Endothelial cell (in vitro differentiated cells): ENCODE results near the gene PRKCZ. TPM values are rescaled to one million over a fixed set of nuclear protein-coding genes. Genes with fewer than 3 reads are reported as not detected.

Experiments
- DNase-seq: peaks from one replicate; pipeline ENCODE4 v3.0.0; 2021; ENCODE audit warnings: low spot score
- H3K27ac Mint-ChIP-seq: one replicate; pipeline ENCODE4 v1.8.0; 2021; ENCODE audit warnings: mixed read lengths, inconsistent platforms; ENCODE audit not compliant: unreplicated experiment
- H3K27me3 Mint-ChIP-seq: one replicate; pipeline ENCODE4 v1.8.0; 2021; ENCODE audit warnings: mild to moderate bottlenecking, moderate library complexity, mixed read lengths, inconsistent platforms; ENCODE audit not compliant: unreplicated experiment
- H3K36me3 Mint-ChIP-seq: one replicate; pipeline ENCODE4 v1.8.0; 2021; ENCODE audit warnings: mild to moderate bottlenecking, low read depth, mixed read lengths, inconsistent platforms; ENCODE audit not compliant: unreplicated experiment
- H3K4me1 Mint-ChIP-seq: one replicate; pipeline ENCODE4 v1.8.0; 2021; ENCODE audit warnings: mild to moderate bottlenecking, mixed read lengths, inconsistent platforms; ENCODE audit not compliant: unreplicated experiment
- H3K4me3 Mint-ChIP-seq: one replicate; pipeline ENCODE4 v1.8.0; 2021; ENCODE audit warnings: mild to moderate bottlenecking, mixed read lengths, inconsistent platforms; ENCODE audit not compliant: unreplicated experiment
- H3K9me3 Mint-ChIP-seq: one replicate; pipeline ENCODE4 v1.8.0; 2021; ENCODE audit warnings: mixed read lengths, inconsistent platforms; ENCODE audit not compliant: unreplicated experiment
- total RNA-seq: library from RNA; stranded (reverse); fragmentation: NEBNext Ultra II Directional; extraction: Animal tissue kit (Norgen Biotek cat#: 25700); gene quantifications from one replicate; pipeline ENCODE4 v1.2.1, GENCODE V29; 2021; ENCODE audit not compliant: unreplicated experiment
- TF ChIP-seq, protein P1 (sequence below): fragments of 200-600 bp; sonication (generic); IDR thresholded peaks from one replicate; pipeline ENCODE4 v1.5.0; 2021; ENCODE audit warnings: antibody characterized with exemption; ENCODE audit not compliant: unreplicated experiment

The PRKCZ gene
- total RNA-seq, 1 donor from 2014 or later = 23.1 TPM

DNA sequence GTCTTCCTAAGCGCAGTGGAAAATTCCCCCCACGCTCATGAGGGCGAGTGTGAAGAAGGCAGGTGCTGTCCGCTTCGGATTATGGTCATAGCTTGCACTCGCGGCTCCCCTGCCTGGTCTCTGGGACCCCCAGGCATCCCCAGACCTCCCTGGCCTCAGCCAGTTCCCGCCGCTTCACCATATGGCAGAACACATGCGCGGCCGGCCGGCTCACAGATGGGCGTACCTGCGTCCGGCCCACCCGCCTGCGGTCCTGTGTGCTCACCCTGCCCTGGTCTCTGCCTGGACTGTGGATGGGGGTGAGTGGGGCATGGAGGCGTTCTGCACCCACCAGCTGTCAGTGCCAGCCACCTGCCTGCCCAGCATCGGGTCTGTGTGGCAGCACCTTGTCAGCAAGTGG is 34.1 kb downstream of the PRKCZ start:
- Mint-ChIP-seq H3K4me1 (no peaks in the 10 kb centered on the region), H3K36me3 (peaks cover 12% of the 10 kb centered on the region), H3K27me3 (peaks cover 10% of the 10 kb centered on the region), H3K4me3 (no peak overlapping the region), H3K27ac (no peak overlapping the region), H3K9me3 (no peaks in the 10 kb centered on the region)
- TF ChIP-seq, protein P1, sequence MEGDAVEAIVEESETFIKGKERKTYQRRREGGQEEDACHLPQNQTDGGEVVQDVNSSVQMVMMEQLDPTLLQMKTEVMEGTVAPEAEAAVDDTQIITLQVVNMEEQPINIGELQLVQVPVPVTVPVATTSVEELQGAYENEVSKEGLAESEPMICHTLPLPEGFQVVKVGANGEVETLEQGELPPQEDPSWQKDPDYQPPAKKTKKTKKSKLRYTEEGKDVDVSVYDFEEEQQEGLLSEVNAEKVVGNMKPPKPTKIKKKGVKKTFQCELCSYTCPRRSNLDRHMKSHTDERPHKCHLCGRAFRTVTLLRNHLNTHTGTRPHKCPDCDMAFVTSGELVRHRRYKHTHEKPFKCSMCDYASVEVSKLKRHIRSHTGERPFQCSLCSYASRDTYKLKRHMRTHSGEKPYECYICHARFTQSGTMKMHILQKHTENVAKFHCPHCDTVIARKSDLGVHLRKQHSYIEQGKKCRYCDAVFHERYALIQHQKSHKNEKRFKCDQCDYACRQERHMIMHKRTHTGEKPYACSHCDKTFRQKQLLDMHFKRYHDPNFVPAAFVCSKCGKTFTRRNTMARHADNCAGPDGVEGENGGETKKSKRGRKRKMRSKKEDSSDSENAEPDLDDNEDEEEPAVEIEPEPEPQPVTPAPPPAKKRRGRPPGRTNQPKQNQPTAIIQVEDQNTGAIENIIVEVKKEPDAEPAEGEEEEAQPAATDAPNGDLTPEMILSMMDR = no peak
- no peak for DNase-seq

DNA sequence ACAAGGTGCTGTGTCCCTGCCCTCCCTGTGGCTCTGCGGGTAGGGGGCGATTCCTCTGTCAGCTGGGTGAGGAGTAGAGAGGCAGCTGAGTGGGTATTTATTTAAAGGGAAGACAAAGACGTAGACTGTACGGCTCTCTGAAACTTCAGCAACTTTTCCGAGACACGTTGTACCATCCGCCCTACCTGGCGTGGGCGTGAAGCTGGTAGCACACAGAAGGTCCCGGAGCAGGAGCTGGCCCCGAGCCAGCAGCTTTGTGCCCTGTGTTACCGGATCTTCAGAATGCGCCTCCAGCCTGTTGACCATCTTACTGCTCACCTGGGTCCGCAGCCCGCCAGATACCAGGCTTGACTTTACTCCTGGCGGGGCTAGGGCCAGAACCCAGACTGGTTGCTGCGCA is 34.9 kb downstream of the PRKCZ start:
- Mint-ChIP-seq H3K36me3 (peaks cover 10% of the 10 kb centered on the region), H3K9me3 (no peaks in the 10 kb centered on the region), H3K4me3 (no peak overlapping the region), H3K4me1 (no peaks in the 10 kb centered on the region), H3K27ac (no peak overlapping the region), H3K27me3 (peaks cover 10% of the 10 kb centered on the region)
- TF ChIP-seq, protein P1 = no peak
- DNase-seq = no peak

DNA sequence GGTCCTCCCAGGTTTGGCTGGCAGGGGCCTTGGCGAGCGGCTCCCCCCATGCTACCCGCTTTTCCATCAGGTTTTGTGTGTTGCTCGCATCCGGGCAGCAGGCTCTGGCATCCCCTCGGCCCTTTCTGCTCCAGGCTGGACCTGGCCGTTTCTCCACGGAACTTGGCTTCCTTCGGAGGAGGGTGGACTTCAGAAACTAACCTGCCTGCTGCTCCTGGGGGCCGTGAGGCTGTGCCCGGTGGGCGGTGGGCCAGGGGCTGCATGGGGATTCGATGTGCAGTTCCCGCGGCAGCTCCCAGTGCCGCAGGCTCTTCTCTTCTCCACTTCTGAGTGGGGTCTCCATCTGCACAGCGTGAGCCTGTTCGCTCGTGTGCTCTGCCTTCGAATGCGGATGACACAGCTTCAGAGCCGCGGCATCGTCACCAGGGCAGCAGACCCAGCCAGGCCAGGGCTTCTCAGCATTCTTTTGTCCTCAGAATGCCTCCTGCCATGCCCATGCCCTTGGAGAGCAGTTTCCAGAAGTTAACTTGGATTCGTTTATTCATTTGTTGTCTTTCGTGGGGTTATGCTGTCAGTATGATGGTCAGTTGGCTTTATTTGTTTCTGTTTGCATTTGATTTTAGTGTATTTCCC is 36.4 kb downstream of the PRKCZ start:
- Mint-ChIP-seq H3K27ac (no peak overlapping the region), H3K9me3 (no peaks in the 10 kb centered on the region)
- TF ChIP-seq, protein P1 = no peak

DNA sequence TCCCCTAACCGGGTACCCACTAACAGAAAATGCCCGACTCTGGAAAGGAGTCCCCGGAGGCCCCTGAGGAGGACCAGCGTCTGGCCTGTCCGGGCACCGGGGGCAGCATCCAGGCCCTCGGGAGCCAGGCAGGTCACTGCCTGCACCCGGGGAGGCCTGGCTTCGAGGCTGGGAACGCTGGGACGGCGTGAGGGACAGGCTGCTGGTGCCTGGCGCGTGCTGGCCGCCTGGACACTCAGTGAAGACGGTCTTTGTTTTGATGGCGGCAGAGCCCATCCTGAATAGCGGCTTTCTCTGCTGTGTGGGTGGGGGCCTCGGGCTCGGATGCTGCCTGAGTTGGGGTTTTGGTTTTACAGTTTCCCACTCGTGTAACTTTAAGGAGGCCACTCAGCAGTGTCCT is 37.6 kb downstream of the PRKCZ start:
- TF ChIP-seq, protein P1 = no peak
- H3K27me3 Mint-ChIP-seq = peaks cover 4% of the 10 kb centered on the region
- H3K36me3 Mint-ChIP-seq = no peaks in the 10 kb centered on the region
- no peaks in the 10 kb centered on the region for H3K4me1 Mint-ChIP-seq
- H3K27ac Mint-ChIP-seq = no peak overlapping the region
- no peak for DNase-seq
- H3K4me3 Mint-ChIP-seq = no peak overlapping the region
- no peaks in the 10 kb centered on the region for H3K9me3 Mint-ChIP-seq

More for the DNA sequence above, 36.4 kb downstream of the PRKCZ start:
- peaks cover 8% of the 10 kb centered on the region for H3K27me3 Mint-ChIP-seq
- H3K36me3 Mint-ChIP-seq = peaks cover 3% of the 10 kb centered on the region
- H3K4me1 Mint-ChIP-seq = no peaks in the 10 kb centered on the region
- no peak overlapping the region for H3K4me3 Mint-ChIP-seq
- no peak for DNase-seq

DNA sequence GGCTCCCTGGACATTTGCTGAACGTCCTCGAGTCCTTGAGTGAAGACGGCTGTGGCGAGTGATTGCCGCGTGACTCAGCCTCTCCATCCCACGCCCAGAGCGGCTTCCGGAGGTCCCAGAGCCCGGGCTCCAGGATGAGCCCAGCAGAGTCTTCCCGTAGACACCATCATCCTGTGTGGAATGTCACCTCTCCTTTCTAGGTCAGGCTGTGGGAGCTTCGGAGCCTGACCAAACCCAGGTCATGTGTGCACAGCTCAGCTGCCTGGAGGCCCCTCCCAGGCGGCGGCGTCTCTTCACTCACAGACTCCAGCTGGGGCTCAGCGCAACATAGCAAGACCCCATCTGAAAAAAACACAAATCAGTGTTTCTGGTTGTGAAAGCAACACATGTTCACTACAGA is 38.2 kb downstream of the PRKCZ start:
- H3K27ac Mint-ChIP-seq = no peak overlapping the region
- no peak overlapping the region for H3K4me3 Mint-ChIP-seq
- no peaks in the 10 kb centered on the region for H3K4me1 Mint-ChIP-seq
- no peak for DNase-seq
- H3K27me3 Mint-ChIP-seq = peaks cover 4% of the 10 kb centered on the region
- no peaks in the 10 kb centered on the region for H3K9me3 Mint-ChIP-seq
- H3K36me3 Mint-ChIP-seq = no peaks in the 10 kb centered on the region
- TF ChIP-seq, protein P1 = no peak
